ENCODE results near the gene MUC6. TPM values are rescaled to one million over a fixed set of nuclear protein-coding genes. Genes with fewer than 3 reads are reported as not detected.

MUC6 gene
- total and polyA plus RNA-seq, 2 of the 8 experiments (the other 6 are each of a cell fraction or from before 2014, with no cell fraction given) = not detected

DNA sequence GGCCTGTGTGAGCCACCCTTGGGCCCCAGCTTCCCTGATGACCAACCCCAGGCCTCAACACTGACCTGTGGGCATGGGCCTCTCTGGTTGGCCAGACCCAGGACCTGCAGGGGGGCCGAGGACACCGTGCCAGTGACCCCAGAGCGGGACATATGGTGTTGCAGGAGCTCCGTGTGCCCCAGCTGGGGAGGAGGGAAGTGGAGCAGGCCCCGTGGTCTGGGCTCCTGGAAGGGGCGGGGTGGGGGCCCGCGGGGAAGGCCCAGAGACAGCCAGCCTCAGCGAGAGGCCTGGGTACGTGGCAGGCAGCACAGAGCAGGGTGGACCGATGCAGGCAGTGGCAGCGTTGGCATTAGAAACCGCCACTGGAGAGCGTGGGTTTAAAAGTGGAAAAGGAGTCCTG is 22.2 kb downstream of the MUC6 start (continued):
- TF ChIP-seq HDAC2 (IDR thresholded peaks at IDR 0.05; ENCODE audit: borderline replicate concordance in 1 of 2, low read depth in 2 of 2, low read length in 2 of 2) (no peak), GTF2F1 (IDR thresholded peaks at IDR 0.05; ENCODE audit: borderline replicate concordance, low read depth, low read length) (no peak), EGR1 (IDR thresholded peaks at IDR 0.05; ENCODE audit: borderline replicate concordance, low read depth, low read length) (no peak), KDM4A (IDR thresholded peaks at IDR 0.05; ENCODE audit: low read depth, low read length, severe bottlenecking) (no peak), ZNF274 (IDR thresholded peaks at IDR 0.05; ENCODE audit: borderline replicate concordance, extremely low read depth, low read length) (no peak)
- TF ChIP-seq, protein P1, sequence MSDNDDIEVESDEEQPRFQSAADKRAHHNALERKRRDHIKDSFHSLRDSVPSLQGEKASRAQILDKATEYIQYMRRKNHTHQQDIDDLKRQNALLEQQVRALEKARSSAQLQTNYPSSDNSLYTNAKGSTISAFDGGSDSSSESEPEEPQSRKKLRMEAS (IDR thresholded peaks at IDR 0.05) = no peak

All from H1 (cell line).